Kidney epithelial cell (primary cell): ENCODE data around the gene JADE3. TPM values are rescaled to one million over a fixed set of nuclear protein-coding genes. Genes with fewer than 3 reads are reported as not detected.

Experiments
- DNase-seq: peaks from one replicate; pipeline ENCODE4 v3.0.0-alpha.2; 2010; ENCODE audit warnings: low read depth
- H3K27me3 ChIP-seq: 2 replicates; pipeline ENCODE4 v1.6.0; 2011; ENCODE audit warnings: low read length; ENCODE audit not compliant: control insufficient read depth, insufficient read depth
- H3K36me3 ChIP-seq: 2 replicates; pipeline ENCODE4 v1.5.1; 2011; ENCODE audit warnings: low read length; ENCODE audit not compliant: control insufficient read depth, insufficient read depth
- H3K4me3 ChIP-seq: 2 replicates; pipeline ENCODE4 v1.5.1; 2011; ENCODE audit warnings: low read depth, mild to moderate bottlenecking, control low read depth, low read length
- CTCF ChIP-seq: IDR thresholded peaks from 2 replicates; pipeline ENCODE4 v1.5.1; 2011; ENCODE audit warnings: mild to moderate bottlenecking, moderate library complexity, low read length, control low read depth, inconsistent platforms; ENCODE audit not compliant: insufficient read depth, poor library complexity, severe bottlenecking
- total RNA-seq: library from RNA; depleted of rRNA; stranded (reverse); fragments of >200 nt; gene quantifications from 2 replicates; pipeline ENCODE4 v1.2.3, GENCODE V29; 2015

Gene JADE3
- total RNA-seq, 1 donor from 2014 or later = 9.4 TPM

- H3K4me3 ChIP-seq = no peak overlapping the region
- peak; percentile 63 for TF ChIP-seq CTCF
- no peaks in the 10 kb centered on the region for H3K36me3 ChIP-seq
- H3K27me3 ChIP-seq = no peaks in the 10 kb centered on the region
- DNase-seq = no peak
These were observed 66.4 kb downstream of the JADE3 start for GRCh38 chrX:46978341-46979291.

- no peaks in the 10 kb centered on the region for H3K27me3 ChIP-seq
- H3K36me3 ChIP-seq = no peaks in the 10 kb centered on the region
- H3K4me3 ChIP-seq = no peak overlapping the region
- no peak for TF ChIP-seq CTCF
- DNase-seq = no peak
These were observed 72.5 kb downstream of the JADE3 start for GRCh38 chrX:46984705-46985104.

DNA sequence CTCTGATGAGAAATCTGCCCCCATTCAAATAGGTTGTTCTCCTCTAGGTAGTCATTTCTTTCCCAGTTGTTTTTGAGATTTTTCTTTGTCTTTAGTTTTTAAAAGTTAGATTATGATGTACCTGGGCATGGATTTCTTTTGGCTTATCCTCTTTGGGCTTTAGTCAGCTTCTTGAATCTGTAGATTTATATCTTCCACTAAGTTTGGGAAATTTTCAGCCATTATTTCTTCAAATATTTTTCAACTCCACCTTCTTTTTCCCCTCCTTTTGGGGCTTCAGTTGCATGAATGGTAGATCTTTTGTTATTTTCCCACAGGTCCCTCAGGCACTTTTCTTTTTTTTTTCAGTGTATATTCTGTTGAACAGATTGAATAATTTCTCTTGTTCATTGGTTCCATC, 77.3 kb downstream of the JADE3 start:
- DNase-seq = no peak
- H3K36me3 ChIP-seq = no peaks in the 10 kb centered on the region
- no peak for TF ChIP-seq CTCF
- H3K4me3 ChIP-seq = no peak overlapping the region
- H3K27me3 ChIP-seq = no peaks in the 10 kb centered on the region

DNA sequence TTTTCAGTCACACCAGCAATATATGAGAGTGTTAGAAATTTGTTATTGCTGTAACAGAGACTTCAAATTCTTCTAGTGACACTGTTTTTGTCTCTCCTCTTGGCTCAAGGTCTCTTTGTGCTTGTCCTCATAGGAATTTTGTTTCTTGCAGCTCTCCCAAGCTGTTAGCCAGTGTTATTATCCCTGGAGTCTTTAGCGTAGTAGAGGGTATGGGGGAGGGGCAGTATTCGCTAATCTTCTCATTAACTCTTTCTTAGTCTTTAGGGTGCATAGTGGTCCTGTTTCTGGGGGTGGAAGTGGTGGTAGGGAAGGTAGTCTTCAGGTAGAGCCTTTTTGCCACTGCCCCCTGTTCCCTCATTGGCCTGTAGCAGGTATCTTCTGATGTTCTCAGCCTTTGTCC, 79.4 kb downstream of the JADE3 start:
- TF ChIP-seq CTCF = no peak
- no peak for DNase-seq
- H3K36me3 ChIP-seq = no peaks in the 10 kb centered on the region
- H3K4me3 ChIP-seq = no peak overlapping the region
- H3K27me3 ChIP-seq = no peaks in the 10 kb centered on the region

- no peak for TF ChIP-seq CTCF
- Histone ChIP-seq H3K27me3 (no peaks in the 10 kb centered on the region), H3K4me3 (no peak overlapping the region), H3K36me3 (no peaks in the 10 kb centered on the region)
- no peak for DNase-seq
These were observed 79.8 kb downstream of the JADE3 start for GRCh38 chrX:46992070-46992469.
